HepG2 (cell line): ENCODE results near the gene CAPN10. TPM values are rescaled to one million over a fixed set of nuclear protein-coding genes. Genes with fewer than 3 reads are reported as not detected.

Source experiments
- CENPT ChIP-seq: sonication (generic); formaldehyde crosslinking; IDR thresholded peaks from 2 replicates; pipeline ENCODE4 v1.8.0; 2022; ENCODE audit warnings: low read depth, mild to moderate bottlenecking, moderate library complexity, missing genetic modification reagents
- CSRNP1 ChIP-seq: sonication (generic); formaldehyde crosslinking; IDR thresholded peaks from 2 replicates; pipeline ENCODE4 v1.8.1; 2023; ENCODE audit warnings: mild to moderate bottlenecking, missing genetic modification reagents
- KDM2A ChIP-seq: sonication (generic); formaldehyde crosslinking; IDR thresholded peaks from 2 replicates; pipeline ENCODE4 v1.4.0; 2020; ENCODE audit warnings: low read depth, missing genetic modification reagents, borderline replicate concordance
- NBN ChIP-seq: fragments of 450-650 bp; conservative IDR thresholded peaks from 2 replicates; pipeline ENCODE4 v1.6.1; 2017
- PAXIP1 ChIP-seq: sonication (generic); formaldehyde crosslinking; conservative IDR thresholded peaks from 2 replicates; pipeline ENCODE4 v1.4.0; 2020; ENCODE audit warnings: mild to moderate bottlenecking, missing genetic modification reagents, moderate library complexity
- PTBP1 ChIP-seq: fragments of 200-400 bp; formaldehyde crosslinking; IDR thresholded peaks from 2 replicates; pipeline ENCODE4 v1.6.1; 2018; ENCODE audit warnings: low read length, low read depth; ENCODE audit not compliant: poor library complexity, severe bottlenecking
- SP1 ChIP-seq, 2 experiments: fragments of 450-650 bp in 1 of 2; sonication (generic) in 1 of 2; formaldehyde crosslinking in 1 of 2; IDR thresholded peaks; 2 replicates each; pipeline versions ENCODE4 v1.4.0 to v1.6.1; 2016 to 2020; ENCODE audit warnings: missing genetic modification reagents in 1 of 2
- TARDBP ChIP-seq: sonication (generic); formaldehyde crosslinking; IDR thresholded peaks from 2 replicates; pipeline ENCODE4 v1.8.0; 2022; ENCODE audit warnings: mild to moderate bottlenecking, missing genetic modification reagents
- TFDP2 ChIP-seq: sonication (generic); formaldehyde crosslinking; IDR thresholded peaks from 2 replicates; pipeline ENCODE4 v1.4.0; 2020; ENCODE audit warnings: missing genetic modification reagents
- YY1 ChIP-seq: IDR thresholded peaks from 2 replicates; pipeline ENCODE4 v1.6.1; 2011; ENCODE audit warnings: low read length, low read depth, moderate library complexity, mild to moderate bottlenecking; ENCODE audit not compliant: insufficient read depth, insufficient replicate concordance
- ZBTB42 ChIP-seq: sonication (generic); formaldehyde crosslinking; IDR thresholded peaks from 2 replicates; pipeline ENCODE4 v1.5.0; 2020; ENCODE audit warnings: mild to moderate bottlenecking, missing genetic modification reagents
- ZNF207 ChIP-seq: fragments of 450-650 bp; IDR thresholded peaks from 2 replicates; pipeline ENCODE4 v1.6.1; 2016; ENCODE audit warnings: antibody characterized with exemption, borderline replicate concordance
- polyA plus RNA-seq, 8 experiments: library from polyadenylated mRNA; depleted of rRNA in 3 of 8; stranded (reverse) in 7 of 8; unstranded in 1 of 8; fragments of >200 nt; fragmentation: Illumina TruSeq in 4 of 8; extraction: Trizol in 4 of 8; gene quantifications; 2 replicates each; pipeline versions ENCODE4 v1.2.1 to v1.2.3, GENCODE V29; 2011 to 2016; ENCODE audit warnings: low read depth in 4 of 8, missing spikeins in 1 of 8, mixed read lengths in 1 of 8; ENCODE audit not compliant: insufficient read depth in 1 of 8
- total RNA-seq, 5 experiments: library from RNA; depleted of rRNA; stranded (reverse); fragments of >200 nt; fragmentation: Illumina TruSeq; extraction: Trizol; gene quantifications; 2 replicates each; pipeline ENCODE4 v1.2.3, GENCODE V29; 2016; ENCODE audit warnings: low read depth in 1 of 5
- TF ChIP-seq, protein P1 (sequence below): sonication (generic); formaldehyde crosslinking; IDR thresholded peaks from 2 replicates; pipeline ENCODE4 v1.5.1; 2020; ENCODE audit warnings: mild to moderate bottlenecking, missing genetic modification reagents, borderline replicate concordance
- TF ChIP-seq, protein P2 (sequence below): sonication (generic); formaldehyde crosslinking; IDR thresholded peaks from 2 replicates; pipeline ENCODE4 v1.8.0; 2022; ENCODE audit warnings: mild to moderate bottlenecking, missing genetic modification reagents

CAPN10 gene
- total and polyA plus RNA-seq, 2 of the 13 experiments (the other 11 are each of a cell fraction or from before 2014, with no cell fraction given) = 27.6 to 32.4 TPM

- TF ChIP-seq PAXIP1 (CRISPR knock-in tag) (peak; percentile 50), PTBP1 (no peak), ZNF207 (peak; percentile 67; the same call in 1 of the 2 replicates), TFDP2 (CRISPR knock-in tag) (peak; percentile 7; the same call in 1 of the 2 replicates), KDM2A (peak; percentile 89), CSRNP1 (CRISPR knock-in tag) (peak; percentile 76; the same call in 1 of the 2 replicates), ZBTB42 (CRISPR knock-in tag) (peak; percentile 73; the same call in 1 of the 2 replicates), NBN (no peak), SP1 (IDR thresholded peaks at IDR 0.05) (no peak), SP1 (CRISPR knock-in tag; IDR thresholded peaks at IDR 0.05) (peak; percentile 77), YY1 (peak; percentile 75), TARDBP (CRISPR knock-in tag) (peak; percentile 84), CENPT (CRISPR knock-in tag) (peak; percentile 44; the same call in 1 of the 2 replicates)
- TF ChIP-seq, protein P1, sequence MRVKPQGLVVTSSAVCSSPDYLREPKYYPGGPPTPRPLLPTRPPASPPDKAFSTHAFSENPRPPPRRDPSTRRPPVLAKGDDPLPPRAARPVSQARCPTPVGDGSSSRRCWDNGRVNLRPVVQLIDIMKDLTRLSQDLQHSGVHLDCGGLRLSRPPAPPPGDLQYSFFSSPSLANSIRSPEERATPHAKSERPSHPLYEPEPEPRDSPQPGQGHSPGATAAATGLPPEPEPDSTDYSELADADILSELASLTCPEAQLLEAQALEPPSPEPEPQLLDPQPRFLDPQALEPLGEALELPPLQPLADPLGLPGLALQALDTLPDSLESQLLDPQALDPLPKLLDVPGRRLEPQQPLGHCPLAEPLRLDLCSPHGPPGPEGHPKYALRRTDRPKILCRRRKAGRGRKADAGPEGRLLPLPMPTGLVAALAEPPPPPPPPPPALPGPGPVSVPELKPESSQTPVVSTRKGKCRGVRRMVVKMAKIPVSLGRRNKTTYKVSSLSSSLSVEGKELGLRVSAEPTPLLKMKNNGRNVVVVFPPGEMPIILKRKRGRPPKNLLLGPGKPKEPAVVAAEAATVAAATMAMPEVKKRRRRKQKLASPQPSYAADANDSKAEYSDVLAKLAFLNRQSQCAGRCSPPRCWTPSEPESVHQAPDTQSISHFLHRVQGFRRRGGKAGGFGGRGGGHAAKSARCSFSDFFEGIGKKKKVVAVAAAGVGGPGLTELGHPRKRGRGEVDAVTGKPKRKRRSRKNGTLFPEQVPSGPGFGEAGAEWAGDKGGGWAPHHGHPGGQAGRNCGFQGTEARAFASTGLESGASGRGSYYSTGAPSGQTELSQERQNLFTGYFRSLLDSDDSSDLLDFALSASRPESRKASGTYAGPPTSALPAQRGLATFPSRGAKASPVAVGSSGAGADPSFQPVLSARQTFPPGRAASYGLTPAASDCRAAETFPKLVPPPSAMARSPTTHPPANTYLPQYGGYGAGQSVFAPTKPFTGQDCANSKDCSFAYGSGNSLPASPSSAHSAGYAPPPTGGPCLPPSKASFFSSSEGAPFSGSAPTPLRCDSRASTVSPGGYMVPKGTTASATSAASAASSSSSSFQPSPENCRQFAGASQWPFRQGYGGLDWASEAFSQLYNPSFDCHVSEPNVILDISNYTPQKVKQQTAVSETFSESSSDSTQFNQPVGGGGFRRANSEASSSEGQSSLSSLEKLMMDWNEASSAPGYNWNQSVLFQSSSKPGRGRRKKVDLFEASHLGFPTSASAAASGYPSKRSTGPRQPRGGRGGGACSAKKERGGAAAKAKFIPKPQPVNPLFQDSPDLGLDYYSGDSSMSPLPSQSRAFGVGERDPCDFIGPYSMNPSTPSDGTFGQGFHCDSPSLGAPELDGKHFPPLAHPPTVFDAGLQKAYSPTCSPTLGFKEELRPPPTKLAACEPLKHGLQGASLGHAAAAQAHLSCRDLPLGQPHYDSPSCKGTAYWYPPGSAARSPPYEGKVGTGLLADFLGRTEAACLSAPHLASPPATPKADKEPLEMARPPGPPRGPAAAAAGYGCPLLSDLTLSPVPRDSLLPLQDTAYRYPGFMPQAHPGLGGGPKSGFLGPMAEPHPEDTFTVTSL (CRISPR knock-in tag) = no peak; the same call in 1 of the 2 replicates
- TF ChIP-seq, protein P2, sequence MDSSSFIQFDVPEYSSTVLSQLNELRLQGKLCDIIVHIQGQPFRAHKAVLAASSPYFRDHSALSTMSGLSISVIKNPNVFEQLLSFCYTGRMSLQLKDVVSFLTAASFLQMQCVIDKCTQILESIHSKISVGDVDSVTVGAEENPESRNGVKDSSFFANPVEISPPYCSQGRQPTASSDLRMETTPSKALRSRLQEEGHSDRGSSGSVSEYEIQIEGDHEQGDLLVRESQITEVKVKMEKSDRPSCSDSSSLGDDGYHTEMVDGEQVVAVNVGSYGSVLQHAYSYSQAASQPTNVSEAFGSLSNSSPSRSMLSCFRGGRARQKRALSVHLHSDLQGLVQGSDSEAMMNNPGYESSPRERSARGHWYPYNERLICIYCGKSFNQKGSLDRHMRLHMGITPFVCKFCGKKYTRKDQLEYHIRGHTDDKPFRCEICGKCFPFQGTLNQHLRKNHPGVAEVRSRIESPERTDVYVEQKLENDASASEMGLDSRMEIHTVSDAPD (CRISPR knock-in tag) = peak; percentile 15; the same call in 1 of the 2 replicates
Observed at GRCh38 chr2:240586198-240586918, at the start of gene CAPN10 (continued).
